RPMI7951 (cell line): Measurements from ENCODE around the gene CSNK2A1. TPM values are rescaled to one million over a fixed set of nuclear protein-coding genes. Genes with fewer than 3 reads are reported as not detected.
"Not testable (repeated sequence)": the region's sequence is repeated elsewhere in the genome, so short reads cannot be mapped to it uniquely, and the experiment has no call there.

ENCODE experiments used
- DNase-seq: peaks from one replicate; pipeline ENCODE4 v3.0.0-alpha.2; 2012; ENCODE audit warnings: low read depth
- total RNA-seq: library from RNA; depleted of rRNA; stranded (reverse); fragments of >200 nt; shearing (Covaris generic); gene quantifications from 2 replicates; pipeline ENCODE4 v1.2.3, GENCODE V29; 2014; rRNA removed

CSNK2A1 gene
- total RNA-seq: 127 and 146 TPM in 2 replicates

DNA sequence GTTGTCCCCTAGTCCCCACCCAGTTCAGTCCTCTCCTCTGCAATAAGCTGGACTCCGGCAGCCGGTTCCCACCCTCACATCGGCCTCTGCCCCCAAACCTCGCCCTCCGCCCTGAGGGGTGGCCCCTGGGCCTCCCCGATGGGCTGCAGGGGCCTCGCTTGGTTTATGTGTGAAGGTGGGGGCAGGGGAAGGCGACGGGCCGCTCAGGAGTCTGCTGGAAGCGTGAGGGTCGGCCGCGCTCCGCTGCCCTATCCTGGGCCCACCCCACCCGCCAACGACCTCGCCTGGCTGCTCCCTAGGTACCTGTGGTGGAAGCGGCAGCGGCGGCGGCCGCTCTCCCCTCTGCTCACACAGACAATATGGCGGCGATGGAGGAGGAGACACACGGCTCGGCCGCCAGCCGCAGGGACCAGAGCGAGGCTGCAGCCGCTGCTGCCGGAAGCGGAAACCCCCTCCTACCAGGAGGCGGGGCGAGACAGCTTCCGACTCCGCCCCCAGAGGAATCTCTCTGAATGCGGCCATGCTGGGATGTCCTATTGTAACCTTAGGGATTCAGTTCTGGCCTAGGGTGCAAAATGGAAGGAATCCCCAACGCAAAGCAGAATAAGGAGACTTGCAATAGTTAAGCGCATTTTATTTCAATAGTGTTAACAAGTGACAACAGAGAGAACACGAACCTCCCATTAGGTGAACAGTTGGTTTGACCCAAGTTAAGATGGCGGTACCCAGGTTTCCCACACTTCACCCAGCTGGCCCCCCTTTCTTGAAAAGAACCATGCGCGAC is at the start of gene CSNK2A1:
TSS of gene CSNK2A1 (minus strand) at position 422 of the 784 bp plus-strand sequence. CDS start 35,239 bp downstream, outside the sequence.
- peak; percentile 96 for DNase-seq

DNA sequence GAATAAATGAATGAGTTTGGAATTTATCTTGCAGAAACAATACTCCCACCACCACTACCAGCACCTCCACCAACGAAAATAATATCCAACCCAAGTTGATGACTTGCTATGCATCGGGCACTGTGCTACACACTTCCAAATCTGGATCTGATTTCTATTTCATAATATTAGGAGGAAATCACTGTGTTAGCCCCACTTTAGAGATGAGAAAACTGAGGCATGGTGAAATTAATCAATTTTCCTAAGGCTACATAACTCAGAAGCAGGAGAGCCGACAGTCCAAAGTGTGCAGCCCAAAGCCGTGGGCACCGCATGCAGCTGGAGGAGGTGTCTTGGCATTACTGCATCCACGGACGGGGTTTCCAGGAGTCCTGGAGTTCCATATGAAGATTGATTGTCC is 48.9 kb upstream of the CSNK2A1 start:
- DNase-seq: no peak

DNA sequence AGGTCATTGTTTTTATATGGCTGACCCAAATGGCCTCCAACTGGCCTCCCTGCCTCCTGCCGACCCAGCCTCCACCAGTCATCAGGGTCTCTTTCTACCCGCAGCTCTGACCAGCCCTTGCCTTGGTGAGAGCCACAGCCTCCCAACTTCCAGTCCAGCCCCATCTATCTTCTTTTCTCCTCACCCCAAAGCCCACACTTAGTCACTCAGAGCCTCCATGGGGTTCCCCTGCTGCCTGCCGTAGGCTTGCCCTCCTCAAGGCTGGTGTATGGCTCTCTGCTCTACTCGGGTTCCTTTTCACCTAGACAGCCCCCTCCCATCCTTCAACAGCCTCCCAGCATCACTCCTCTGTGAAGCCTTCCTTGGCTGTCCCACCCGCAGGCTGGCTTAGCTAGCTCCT is 48.4 kb upstream of the CSNK2A1 start:
- DNase-seq: no peak

DNA sequence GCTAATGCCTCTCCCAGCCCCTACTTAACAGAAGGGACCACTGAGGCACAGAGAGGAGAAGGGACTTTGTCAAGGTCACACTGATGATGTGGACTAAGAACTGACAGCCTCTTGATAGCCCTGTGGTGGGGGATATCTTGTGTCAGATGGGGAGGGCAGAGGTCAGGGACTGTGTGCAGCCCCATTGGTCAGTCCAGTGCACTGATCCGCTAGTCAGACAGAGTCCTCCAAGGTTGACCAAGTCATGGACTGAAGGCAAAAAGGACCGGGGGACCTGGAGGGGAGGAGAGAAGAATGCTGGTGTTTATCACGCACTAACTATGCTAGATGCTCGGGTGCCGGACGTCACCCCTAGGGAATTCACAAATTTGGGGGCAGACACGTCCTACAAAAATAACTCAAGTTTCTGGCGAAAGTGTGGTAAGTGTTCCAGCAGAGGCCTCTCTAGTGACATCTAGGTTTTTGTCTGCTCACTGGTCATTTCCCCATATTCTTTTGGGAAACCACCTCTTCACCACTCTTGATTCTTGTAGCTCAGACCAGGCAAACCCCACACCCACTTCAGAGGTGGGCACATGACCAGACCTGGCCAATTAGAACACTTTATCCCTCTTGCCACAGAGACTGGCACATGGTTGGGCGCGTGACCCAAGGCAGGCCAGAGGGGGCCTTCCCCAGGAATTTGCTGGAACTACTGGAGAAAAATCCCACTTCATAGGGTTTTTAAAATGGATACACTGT is 45.5 kb upstream of the CSNK2A1 start:
- peak; percentile 16 for DNase-seq

DNA sequence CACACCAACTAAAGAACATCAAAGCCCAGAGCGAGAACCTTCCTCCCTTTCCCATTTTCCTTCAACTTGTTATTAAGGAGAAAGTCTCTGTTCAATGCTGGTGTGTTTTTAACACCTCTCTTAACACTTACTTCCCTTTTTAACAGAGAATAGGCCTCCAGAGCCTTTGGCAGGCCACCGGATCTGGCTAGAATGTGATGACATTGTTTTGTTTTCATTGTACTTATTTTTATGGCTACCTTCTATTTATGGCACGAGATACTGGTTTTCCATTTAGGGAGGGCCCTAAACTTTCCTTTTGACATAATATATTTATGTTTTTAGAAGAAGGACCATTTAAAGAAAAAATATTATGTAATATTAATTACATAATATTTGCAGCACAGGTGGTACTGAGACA is 44.9 kb upstream of the CSNK2A1 start:
- no peak for DNase-seq

DNA sequence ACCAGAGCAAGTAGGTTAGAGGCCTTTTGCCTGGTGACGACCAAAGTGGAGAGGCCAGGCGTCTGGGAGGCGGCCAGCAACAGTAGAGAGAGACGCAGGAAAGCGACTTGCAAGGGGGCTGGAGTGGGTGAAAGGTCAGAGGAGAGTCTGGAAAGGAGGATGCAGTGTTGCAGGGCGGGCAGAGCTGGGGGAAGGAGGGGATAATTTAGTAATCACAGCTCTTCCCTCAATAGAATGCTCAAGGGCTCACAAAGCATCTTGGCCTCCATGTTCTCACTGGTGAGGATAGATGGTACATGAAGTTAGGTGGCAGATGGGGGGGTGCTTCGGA is 41.3 kb upstream of the CSNK2A1 start:
- DNase-seq: no peak

DNA sequence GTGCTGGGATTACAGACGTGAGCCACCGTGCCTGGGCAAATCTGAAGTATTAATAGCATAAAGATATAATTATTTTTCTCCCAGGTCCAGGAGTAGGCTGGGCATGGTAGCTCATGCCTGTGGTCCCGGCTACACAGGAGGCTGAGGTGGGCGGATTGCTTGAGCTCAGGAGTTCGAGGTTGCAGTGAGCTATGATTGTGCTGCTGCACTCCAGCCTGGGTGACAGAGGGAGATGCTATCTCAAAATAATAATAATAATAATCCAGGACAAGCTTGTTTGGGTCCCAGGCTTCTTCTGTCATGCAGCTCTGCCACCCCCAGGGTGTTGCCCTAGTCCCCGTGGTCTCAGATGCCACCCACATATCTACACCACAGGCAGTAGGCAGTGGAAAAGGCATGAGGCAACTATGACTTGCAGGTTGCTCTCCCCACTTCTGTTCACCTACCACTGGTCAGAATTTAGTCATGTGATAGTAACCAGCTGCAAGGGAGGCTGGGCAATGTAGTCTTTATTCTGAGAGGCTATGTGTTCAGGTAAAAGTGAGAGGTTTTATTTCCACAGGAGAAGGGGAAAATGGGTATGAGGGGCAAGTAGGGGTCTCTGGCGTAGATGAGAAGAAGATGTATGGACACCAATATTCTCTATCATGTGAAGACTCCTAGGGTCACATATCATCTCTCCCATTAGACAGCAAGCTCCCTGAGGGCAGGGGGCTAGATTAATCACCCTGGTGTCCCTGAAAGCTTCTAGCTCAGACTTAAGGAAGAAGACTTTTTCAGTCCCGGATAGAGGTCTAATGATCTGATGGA is 40.8 kb upstream of the CSNK2A1 start:
- no peak for DNase-seq

DNA sequence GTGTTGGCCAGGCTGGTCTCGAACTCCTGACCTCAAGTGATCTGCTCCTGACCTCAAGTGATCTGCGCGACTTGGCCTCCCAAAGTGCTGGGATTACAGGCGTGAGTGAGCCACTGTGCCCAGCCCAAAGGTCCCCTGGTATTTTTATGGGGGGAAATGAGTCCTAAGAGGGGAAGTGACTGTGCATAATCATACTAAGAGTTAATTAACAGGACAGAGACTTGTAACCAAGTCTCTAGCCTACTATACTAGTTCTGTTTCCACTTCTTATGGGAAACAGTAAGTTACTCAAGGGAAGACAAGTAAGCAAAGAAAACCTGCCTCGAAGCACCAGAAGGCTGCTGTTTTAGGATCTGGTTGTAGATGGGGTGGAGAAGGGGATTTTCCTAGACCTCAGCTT is 38.6 kb upstream of the CSNK2A1 start:
- no peak for DNase-seq

DNA sequence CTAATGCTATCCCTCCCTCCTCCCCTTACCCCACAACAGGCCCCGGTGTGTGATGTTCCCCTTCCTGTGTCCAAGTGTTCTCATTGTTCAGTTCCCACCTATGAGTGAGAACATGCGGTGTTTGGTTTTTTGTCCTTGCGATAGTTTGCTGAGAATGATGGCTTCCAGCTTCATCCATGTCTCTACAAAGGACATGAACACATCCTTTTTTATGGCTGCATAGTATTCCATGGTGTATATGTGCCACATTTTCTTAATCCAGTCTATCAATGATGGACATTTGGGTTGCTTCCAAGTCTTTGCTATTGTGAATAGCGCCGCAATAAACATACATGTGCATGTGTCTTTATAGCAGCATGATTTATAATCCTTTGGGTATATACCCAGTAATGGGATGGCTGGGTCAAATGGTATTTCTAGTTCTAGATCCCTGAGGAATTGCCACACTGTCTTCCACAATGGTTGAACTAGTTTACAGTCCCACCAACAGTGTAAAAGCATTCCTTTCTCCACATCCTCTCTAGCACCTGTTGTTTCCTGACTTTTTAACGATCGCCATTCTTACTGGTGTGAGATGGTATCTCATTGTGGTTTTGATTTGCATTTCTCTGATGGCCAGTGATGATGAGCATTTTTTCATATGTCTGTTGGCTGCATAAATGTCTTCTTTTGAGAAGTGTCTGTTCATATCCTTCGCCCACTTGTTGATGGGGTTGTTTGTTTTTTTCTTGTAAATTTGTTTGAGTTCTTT is 35.5 kb upstream of the CSNK2A1 start:
- not testable (repeated sequence) for DNase-seq

DNA sequence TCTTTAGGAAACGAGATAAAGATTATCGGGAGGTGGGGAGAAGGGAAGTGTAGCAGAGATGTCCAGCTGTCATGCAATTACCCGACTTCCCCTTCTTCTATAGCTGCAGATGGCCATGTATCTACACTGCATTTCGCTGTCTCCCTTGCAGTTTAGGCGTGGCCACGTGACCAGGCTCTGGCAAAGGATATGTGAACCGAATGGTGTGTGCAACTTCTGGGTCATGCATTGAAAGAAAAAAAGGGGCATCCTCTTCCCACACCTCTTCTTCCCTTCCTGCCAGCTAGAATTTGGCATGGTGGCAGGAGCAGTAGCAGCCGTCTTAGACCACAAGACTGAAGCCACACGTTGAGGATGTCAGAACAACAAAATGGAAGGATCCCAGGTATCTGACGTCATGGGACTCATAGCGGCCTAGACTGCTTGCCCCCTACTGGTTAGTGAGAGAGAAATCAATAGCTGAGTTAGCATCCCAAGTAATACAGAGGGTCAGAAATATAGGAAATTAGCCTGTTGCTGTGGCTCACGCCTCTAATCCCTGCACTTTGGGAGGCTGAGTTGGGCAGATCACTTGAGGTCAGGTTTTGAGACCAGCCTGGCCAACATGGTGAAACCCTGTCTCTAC is 33.7 kb upstream of the CSNK2A1 start:
- peak; percentile 70 for DNase-seq

DNA sequence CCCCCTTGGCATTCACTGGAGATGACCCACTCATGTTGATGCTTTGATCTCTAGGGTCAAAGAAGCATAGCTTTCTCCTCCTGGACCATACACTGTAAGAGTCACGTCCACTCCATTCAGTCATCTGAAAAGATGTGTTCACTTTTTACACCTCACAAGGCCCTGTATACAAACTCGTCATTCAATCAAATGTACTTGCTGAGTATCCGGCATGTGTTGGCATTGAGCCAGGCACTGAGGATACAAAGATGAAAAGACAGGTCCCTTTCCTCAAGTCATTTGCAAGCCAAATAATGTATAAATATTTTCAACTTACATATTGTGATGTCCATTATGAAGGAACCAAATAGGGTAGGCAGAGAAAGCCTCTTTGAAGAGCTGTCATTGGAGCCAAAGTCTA is 32.6 kb upstream of the CSNK2A1 start:
- peak; percentile 14 for DNase-seq

DNA sequence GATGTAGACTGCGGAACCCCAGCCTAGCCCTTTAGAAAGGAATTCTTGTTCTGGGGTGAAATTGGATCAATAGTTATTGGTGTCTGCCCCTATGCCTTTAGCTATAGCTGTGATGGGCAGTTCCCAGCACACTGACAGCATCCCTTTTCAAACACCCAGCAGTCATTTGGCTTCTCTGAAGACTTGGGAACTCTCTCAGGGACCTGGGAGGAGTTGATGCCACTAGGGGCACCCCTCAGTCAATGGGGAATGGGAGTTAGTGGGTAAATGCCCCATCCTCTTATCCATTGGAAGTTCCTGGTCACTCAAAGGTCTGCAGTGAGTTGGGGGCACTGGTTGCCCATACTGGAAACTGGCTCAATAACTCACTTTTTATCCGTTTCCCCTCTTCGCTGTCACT is 31.6 kb upstream of the CSNK2A1 start:
- DNase-seq: no peak

DNA sequence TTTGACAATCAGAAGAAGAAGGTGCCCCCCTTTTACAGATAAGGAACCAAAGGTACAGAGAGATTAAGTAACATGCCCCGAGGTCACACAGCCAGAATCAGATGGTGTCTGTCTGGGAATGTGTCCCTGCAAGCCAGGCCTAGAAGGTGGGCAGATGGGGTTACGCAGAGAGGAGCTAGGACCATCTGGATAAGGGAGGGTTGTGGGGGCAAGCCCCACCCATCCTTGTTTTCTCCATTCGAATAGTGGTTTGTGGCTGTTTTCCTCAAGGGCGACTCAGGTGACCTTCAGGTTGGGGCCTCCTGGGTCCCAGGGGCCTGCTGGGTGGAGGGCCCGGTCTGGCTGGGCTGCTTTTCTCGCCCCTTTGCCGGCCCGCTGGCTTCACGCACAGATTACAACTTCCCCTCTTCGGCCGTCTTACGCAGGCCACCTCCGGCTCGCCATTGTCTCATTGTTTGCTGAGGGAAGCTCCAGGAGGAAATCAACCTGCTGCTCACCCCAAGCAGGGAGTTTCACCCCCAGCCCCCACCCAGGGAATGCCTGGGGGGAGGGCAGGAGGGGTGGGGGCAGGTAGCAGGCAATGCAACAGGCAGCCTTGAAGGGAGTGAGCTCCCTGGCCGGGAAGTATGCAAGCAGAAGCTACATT is 30.8 kb upstream of the CSNK2A1 start:
- DNase-seq: no peak

DNA sequence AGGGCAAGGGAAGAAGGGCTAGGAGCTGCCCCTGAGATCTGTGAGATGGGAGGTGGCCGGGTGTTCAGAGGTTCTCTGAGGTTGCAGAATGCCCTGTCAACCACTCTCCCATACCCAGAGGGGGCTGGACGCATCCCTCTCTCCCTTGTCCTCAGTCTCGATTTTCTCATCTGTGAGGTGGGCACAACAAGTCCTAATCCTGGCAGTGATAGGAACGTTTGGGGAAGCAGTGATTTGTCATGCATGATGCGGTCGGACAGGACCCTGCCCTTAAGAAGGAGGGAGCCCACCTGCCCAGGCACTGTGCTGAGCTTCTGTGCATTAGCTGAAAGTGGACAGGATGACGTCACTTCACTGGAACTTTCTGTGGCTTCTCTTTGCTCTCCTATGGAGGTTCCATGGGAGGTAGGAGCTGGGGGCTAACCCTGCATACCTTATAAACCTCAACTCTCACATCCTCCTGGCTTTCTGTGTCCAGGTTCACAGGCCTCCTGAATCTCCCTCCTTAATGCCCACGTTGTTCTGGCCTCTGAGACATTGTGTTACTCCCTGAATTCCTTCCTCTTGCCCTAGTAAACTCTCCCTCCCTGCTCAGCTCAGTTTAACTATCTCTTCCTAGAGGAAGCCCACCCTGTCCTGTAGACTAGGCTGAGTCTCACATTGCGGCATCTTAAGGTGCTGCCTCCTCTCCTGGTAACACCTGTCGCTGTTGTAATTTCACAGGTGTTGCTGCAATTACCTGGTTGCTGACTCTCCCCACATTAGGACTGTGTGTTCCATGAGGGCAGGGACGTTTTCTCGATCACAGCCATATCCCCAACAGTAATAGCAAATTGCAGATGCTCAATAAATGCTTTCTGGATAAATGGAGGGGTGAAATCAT is 30.1 kb upstream of the CSNK2A1 start:
- no peak for DNase-seq

DNA sequence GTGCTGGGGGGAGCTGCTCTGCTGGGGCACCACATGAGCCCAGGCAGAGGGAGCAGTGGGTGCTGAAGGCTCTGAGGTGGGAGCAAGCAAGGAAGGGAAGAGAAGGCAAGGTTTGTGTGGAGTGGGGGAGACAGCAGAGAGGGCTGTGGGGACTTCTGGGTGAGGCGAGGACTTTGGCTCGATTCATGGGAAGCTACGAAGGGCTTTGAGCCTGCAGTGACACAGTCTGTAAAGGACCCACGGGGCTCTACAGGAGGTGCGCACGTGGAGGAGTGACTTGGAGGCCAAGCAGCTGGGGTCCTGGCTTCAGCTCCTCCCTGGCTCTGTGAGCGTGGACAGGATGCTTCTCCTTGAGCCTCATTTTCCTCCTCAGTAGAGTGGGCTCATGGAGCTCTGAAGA is 29.1 kb upstream of the CSNK2A1 start:
- no peak for DNase-seq

DNA sequence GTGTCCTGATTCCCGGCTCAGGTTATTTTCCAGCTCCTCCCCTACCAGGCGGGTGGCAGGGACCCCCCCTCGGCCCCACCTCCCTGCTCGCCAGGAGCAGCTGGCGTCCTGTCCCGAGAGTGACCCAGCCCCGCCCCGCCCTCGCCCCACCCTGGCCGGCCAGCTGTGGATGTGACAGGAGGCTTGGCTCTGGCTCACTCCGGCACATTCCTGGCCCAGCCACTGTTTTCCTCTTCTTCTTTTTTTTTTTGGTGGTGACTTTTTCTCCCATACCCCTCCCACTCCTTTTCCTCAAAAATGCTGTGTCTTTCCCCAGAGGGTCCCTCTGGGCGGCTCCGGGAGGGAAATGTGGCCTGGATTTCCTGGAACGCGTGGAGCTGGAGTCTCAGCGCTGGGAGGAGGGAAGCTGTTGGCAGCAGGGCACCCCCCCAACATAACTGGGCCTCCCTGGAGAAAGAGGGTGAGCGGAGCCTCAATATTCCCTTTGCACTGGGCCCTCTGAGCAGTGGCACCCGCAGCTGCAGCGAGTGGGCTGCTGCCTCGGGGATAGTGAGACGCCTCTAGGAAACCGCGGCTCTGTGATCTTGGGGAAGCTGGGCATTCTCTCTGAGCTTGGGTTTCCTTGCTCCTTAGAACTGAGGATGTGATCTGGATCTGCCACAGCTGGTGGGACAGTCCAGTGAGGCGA is 28.3 kb upstream of the CSNK2A1 start:
- DNase-seq: peak; percentile 50

DNA sequence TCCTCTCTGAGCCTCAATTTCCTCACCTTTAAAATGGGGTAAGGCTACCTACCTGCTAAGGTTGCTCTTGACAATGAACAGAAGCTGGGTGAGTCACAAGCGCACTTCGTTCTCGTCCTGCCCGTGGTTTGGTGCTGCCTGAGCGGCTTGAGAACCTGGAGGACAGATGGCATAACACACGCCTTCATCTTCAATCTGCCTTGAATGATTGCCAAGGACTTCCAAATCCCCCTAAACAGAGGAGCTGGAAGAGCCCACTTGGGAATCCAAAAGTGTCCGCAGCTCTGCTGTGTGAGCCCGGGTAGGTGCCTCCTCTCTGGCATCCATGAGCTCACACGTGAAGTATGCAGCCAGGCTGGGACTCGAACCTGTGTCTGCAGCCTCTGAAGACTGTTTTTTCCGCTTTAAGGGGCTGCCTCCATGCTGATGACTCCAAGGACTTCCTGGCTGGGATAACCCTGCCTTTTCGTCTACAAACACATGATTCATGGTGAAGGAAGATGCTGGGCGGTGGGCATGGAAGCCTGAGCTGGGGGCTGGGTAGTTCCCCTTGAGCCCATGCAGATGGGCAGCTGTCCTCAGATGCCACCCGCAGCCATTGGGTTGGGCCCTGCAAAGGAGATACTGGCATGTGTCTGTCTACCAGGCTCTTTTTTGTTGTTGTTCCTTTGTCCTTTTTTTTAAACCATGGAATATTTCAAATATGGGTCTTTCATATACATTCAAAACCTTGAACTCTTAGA is 25.3 kb upstream of the CSNK2A1 start:
- DNase-seq: no peak

DNA sequence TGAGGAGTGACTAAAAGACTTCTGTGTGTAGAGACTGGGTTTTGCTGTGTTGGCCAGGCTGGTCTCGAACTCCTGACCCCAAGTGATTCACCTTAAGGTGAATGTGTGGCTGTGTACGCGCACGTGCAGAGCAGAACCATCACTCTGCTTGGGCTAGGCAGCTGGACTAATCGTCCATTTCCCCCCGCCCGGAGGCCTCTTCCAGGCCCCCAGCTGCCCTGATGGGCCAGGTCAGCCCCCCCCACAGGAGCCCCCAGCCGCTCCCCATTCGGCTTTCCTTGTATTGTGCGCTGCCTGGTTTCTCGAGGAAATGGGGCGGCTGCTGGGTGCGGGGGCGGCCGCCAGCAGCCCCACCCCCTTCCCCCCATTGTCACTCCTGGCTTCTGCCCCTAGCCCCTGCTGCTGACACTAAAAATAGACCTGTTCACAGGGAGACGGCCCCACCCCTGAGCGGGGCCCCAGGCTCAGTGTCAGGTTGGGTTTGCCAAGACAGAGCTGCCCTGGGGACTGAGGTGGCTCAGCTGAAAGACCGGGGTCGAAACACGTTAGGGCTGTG is 24.6 kb upstream of the CSNK2A1 start:
- no peak for DNase-seq
